Effector memory CD8-positive, alpha-beta T cell (primary cell): ENCODE measurements around the gene CFAP221.

Experiments used
- ATAC-seq: fragments of 150-1000 bp; cut with Tn5 transposase; replicated peaks from 2 replicates; pipeline ENCODE4 v1.10.0; 2021; ENCODE audit warnings: mild to moderate bottlenecking, moderate library complexity
- DNase-seq, 3 experiments: peaks; one replicate each; pipeline ENCODE4 v3.0.0; 2021
- H3K27ac Mint-ChIP-seq, 2 donors: one replicate each; pipeline ENCODE4 v1.8.0; 2022; ENCODE audit warnings: mild to moderate bottlenecking in 2 of 2, mixed read lengths in 2 of 2, moderate library complexity in 2 of 2
- H3K27me3 Mint-ChIP-seq, 2 donors: one replicate each; pipeline ENCODE4 v1.8.0; 2022; ENCODE audit warnings: mixed read lengths in 2 of 2
- H3K36me3 Mint-ChIP-seq: one replicate; pipeline ENCODE4 v1.8.0; 2022; ENCODE audit warnings: mild to moderate bottlenecking, moderate library complexity, mixed read lengths; ENCODE audit not compliant: insufficient read depth
- H3K4me1 Mint-ChIP-seq, 2 donors: one replicate each; pipeline ENCODE4 v1.8.0; 2022; ENCODE audit warnings: low read depth in 2 of 2, mixed read lengths in 2 of 2
- H3K4me3 Mint-ChIP-seq, 2 donors: one replicate each; pipeline ENCODE4 v1.8.0; 2022; ENCODE audit warnings: mild to moderate bottlenecking in 2 of 2, mixed read lengths in 2 of 2, moderate library complexity in 2 of 2
- H3K9me3 Mint-ChIP-seq, 2 donors: one replicate each; pipeline ENCODE4 v1.8.0; 2022; ENCODE audit warnings: mixed read lengths in 2 of 2

Gene CFAP221

GRCh38 chr2:119698246-119698645 lies 154.0 kb downstream of the CFAP221 start:
- H3K36me3 Mint-ChIP-seq = peaks cover 6% of the 10 kb centered on the region
- peaks cover 41 to 47% of the 10 kb centered on the region in 2 donors for H3K27me3 Mint-ChIP-seq
- DNase-seq = no peak
- no peak overlapping the region for H3K27ac Mint-ChIP-seq
- H3K9me3 Mint-ChIP-seq = no peaks in the 10 kb centered on the region
- H3K4me3 Mint-ChIP-seq = no peak overlapping the region
- peaks cover 0 to 10% of the 10 kb centered on the region in 2 donors for H3K4me1 Mint-ChIP-seq
- no peak for ATAC-seq

DNA sequence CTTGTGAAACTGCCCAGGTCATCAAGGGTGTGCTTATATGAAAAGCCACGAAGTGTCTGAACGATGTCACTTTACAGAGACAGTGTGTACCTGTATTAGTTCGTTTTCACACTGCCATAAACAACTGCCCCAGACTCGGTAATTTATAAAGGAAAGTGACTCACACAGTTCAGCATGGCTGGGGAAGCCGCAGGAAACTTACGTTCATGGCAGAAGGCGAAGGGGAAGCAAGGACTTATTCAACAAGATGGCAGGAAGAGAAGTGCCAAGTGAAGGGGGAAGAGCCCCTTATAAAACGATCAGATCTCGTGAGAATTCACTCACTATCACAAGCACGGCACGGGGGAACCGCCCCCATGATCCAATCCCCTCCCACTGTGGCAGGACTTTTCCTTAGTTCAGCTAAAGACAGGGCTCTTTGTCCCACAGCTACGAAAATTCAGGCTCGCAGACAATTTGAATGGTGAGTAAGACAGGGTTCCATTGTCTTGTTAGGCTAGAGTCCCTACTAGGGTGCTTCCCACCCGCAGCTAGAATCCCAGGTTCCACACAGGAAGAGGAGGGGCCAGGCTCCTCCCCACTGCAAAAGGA lies 154.9 kb downstream of the CFAP221 start:
- Mint-ChIP-seq H3K9me3 (no peaks in the 10 kb centered on the region), H3K4me3 (no peak overlapping the region), H3K27me3 (peaks cover 41 to 47% of the 10 kb centered on the region in 2 donors), H3K27ac (no peak overlapping the region), H3K36me3 (peaks cover 7% of the 10 kb centered on the region), H3K4me1 (peaks cover 0 to 15% of the 10 kb centered on the region in 2 donors)
- DNase-seq = no peak
- ATAC-seq = no peak

DNA sequence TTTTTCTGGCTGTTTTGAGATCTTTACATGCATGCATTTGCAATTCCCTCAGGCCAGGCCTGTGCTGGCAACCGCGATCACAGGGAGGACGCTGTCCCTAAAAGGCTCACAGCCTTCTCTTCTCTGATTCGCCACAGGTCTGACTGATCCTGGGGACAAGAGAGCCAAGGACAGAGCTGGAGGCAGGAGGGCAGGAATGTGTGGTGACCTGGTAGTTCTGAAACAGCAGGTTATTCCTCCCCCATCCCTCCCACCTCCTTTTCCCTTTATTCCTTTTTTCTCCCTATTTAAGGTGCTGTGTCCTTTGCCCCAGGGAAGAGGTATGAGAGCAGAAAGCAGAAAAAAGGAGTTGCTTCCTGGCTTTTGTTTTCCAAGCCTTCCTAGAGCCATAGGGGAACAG lies 156.6 kb downstream of the CFAP221 start:
- no peak overlapping the region for H3K27ac Mint-ChIP-seq
- H3K9me3 Mint-ChIP-seq = no peaks in the 10 kb centered on the region
- peaks cover 41 to 45% of the 10 kb centered on the region in 2 donors for H3K27me3 Mint-ChIP-seq
- peaks cover 0 to 22% of the 10 kb centered on the region in 2 donors for H3K4me1 Mint-ChIP-seq
- no peak overlapping the region for H3K4me3 Mint-ChIP-seq
- no peak for ATAC-seq
- DNase-seq = no peak
- H3K36me3 Mint-ChIP-seq = peaks cover 11% of the 10 kb centered on the region

DNA sequence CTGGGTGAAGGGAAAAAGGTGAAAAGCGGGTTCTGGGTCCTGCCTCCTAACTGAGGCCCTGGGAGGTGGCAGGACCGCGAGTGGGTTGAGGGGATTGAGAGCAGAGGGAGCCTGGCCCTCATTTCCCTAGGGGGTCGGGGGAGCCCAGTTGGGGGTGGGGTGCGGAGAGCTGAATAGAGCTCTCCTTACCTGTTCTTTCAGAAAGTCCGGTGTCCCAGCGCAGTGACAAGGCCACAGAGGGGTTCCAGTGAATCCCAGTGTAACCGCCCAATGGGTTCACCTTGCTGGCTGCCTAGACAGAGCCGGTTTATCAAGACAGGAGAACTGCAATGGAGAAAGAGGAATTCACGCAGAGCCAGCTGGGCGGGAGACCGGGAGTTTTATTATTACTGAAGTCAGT lies 157.1 kb downstream of the CFAP221 start:
- Mint-ChIP-seq H3K27ac (no peak overlapping the region), H3K36me3 (peaks cover 11% of the 10 kb centered on the region), H3K4me1 (peaks cover 0 to 22% of the 10 kb centered on the region in 2 donors), H3K4me3 (no peak overlapping the region), H3K9me3 (no peaks in the 10 kb centered on the region), H3K27me3 (peaks cover 36 to 40% of the 10 kb centered on the region in 2 donors)
- DNase-seq (no peak), ATAC-seq (no peak)

DNA sequence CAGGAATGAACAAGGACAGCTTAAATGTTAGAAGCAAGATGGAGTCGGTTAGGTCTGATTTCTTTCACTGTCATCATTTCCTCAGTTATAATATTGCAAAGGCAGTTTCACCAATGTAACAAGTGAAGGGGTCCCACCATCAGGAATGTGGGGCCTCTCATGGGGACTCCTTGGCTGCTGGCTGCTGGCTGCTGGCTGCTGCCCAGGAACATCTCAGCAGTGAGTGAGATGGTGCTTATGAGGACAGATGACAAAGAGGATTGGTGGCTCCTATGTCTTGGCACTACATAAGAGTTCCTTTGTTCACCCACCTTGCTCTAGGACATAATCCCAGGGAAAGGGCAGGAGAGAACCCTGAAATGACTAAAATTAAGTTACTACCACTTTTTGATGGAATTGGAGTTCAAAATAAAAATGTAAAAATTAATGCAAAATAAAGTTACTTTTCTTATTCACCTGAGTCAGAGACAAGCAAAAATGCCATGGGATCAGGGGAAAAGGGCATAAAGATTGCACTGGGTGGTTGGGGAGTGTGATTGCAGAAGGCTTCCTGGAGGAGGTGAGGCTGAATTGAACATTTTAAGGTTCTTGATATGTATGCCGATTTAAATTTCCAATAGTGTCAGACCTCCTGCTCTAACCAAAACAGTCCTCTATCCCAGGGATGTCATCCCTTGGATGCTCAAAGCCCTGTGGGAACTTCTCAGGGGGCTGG lies 158.1 kb downstream of the CFAP221 start:
- Mint-ChIP-seq H3K4me1 (peaks cover 0 to 22% of the 10 kb centered on the region in 2 donors), H3K4me3 (peak overlapping the region in 1 of 2 donors; percentile 37), H3K9me3 (no peaks in the 10 kb centered on the region), H3K27ac (peak overlapping the region in 1 of 2 donors; percentile 89), H3K27me3 (peaks cover 28 to 35% of the 10 kb centered on the region in 2 donors), H3K36me3 (peaks cover 8% of the 10 kb centered on the region)
- ATAC-seq (no peak), DNase-seq (no peak)

- peak; percentile 61 to 70 (median 66) for DNase-seq
- peak overlapping the region in 1 of 2 donors; percentile 37 for H3K4me3 Mint-ChIP-seq
- peak; percentile 63 for ATAC-seq
- H3K4me1 Mint-ChIP-seq = peaks cover 0 to 20% of the 10 kb centered on the region in 2 donors
- H3K27me3 Mint-ChIP-seq = peaks cover 22 to 30% of the 10 kb centered on the region in 2 donors
- peak overlapping the region in 1 of 2 donors; percentile 89 for H3K27ac Mint-ChIP-seq
- H3K9me3 Mint-ChIP-seq = no peaks in the 10 kb centered on the region
- H3K36me3 Mint-ChIP-seq = peaks cover 8% of the 10 kb centered on the region
Observed at GRCh38 chr2:119702918-119703401, 158.7 kb downstream of the CFAP221 start.

DNA sequence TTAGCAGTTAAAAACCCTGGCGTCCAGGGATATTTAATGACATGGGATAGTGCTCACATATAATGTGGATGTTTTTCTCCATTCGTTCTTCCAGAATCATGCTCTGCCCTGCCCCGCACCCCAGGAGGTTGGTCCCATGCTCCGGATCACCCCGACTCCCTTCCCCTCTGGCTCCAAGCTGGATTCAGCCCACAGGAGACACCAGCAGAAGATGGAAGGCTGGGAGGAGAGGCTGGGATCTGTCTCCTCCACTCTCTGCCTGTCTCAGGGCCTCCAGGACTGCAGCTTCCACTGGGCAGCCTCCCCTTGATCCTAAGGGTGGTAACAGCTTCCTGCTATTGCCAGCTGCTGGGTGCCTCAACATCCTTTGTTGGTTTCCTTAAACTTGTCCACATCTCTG lies 159.3 kb downstream of the CFAP221 start:
- no peak for ATAC-seq
- Mint-ChIP-seq H3K27me3 (peaks cover 22 to 26% of the 10 kb centered on the region in 2 donors), H3K36me3 (peaks cover 8% of the 10 kb centered on the region), H3K27ac (peak overlapping the region; percentile 31 to 89), H3K9me3 (no peaks in the 10 kb centered on the region), H3K4me3 (peak overlapping the region in 1 of 2 donors; percentile 35), H3K4me1 (peaks cover 0 to 20% of the 10 kb centered on the region in 2 donors)
- DNase-seq = no peak

GRCh38 chr2:119704670-119705120 lies 160.4 kb downstream of the CFAP221 start:
- peak; percentile 73 for ATAC-seq
- peaks cover 15 to 17% of the 10 kb centered on the region in 2 donors for H3K27me3 Mint-ChIP-seq
- DNase-seq = peak in 2 of 3 experiments; percentile 7 to 13
- peak overlapping the region in 1 of 2 donors; percentile 55 for H3K4me3 Mint-ChIP-seq
- H3K9me3 Mint-ChIP-seq = no peaks in the 10 kb centered on the region
- H3K36me3 Mint-ChIP-seq = peaks cover 8% of the 10 kb centered on the region
- H3K4me1 Mint-ChIP-seq = peaks cover 0 to 20% of the 10 kb centered on the region in 2 donors
- peak overlapping the region; percentile 41 to 89 for H3K27ac Mint-ChIP-seq

DNA sequence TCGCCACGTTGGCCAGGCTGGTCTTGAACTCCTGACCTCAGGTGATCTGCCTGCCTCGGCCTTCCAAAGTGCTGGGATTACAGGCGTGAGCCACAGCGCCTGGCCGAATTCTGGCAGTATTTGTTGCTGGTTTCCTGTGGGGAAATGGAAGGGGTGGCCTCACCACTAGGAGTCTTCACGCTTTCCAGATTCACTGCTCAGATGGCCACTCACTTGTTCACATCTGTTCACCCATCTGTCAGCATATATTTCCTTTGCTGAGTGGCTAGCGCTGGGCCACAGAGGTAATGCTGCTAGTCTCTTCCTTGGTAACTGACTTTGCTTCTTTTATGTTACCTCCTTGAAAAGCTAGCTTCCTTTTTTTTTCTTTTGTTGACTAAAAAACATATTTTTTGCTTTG lies 162.0 kb downstream of the CFAP221 start:
- peaks cover 6 to 8% of the 10 kb centered on the region in 2 donors for H3K27me3 Mint-ChIP-seq
- no peak overlapping the region for H3K27ac Mint-ChIP-seq
- no peak for ATAC-seq
- no peak overlapping the region for H3K4me3 Mint-ChIP-seq
- peaks cover 8% of the 10 kb centered on the region for H3K36me3 Mint-ChIP-seq
- H3K9me3 Mint-ChIP-seq = no peaks in the 10 kb centered on the region
- DNase-seq = no peak
- peaks cover 0 to 20% of the 10 kb centered on the region in 2 donors for H3K4me1 Mint-ChIP-seq
